Fibroblast of skin of back (primary cell): ENCODE measurements around the gene ANKDD1B.
"Not testable (repeated sequence)": the region's sequence is repeated elsewhere in the genome, so short reads cannot be mapped to it uniquely, and the experiment has no call there.

Source experiments
- DNase-seq: peaks from one replicate; pipeline ENCODE4 v3.0.0-alpha.2; 2013

ANKDD1B gene

GRCh38 chr5:75662061-75662460, 50.8 kb downstream of the ANKDD1B start:
- DNase-seq, result no peak

GRCh38 chr5:75663579-75664284, 52.5 kb downstream of the ANKDD1B start:
- no peak for DNase-seq

GRCh38 chr5:75664979-75665378, 53.7 kb downstream of the ANKDD1B start:
- DNase-seq, result no peak

- no peak for DNase-seq
Observed at GRCh38 chr5:75666801-75667200, 55.5 kb downstream of the ANKDD1B start.

GRCh38 chr5:75667586-75667985, 56.3 kb downstream of the ANKDD1B start:
- DNase-seq, result no peak

GRCh38 chr5:75668445-75668844, 57.2 kb downstream of the ANKDD1B start:
- no peak for DNase-seq

GRCh38 chr5:75668977-75669689, 57.9 kb downstream of the ANKDD1B start:
- DNase-seq, result no peak

GRCh38 chr5:75670577-75670976, 59.3 kb downstream of the ANKDD1B start:
- no peak for DNase-seq

GRCh38 chr5:75671506-75671905, 60.3 kb downstream of the ANKDD1B start:
- DNase-seq, result no peak

GRCh38 chr5:75672616-75673015, 61.4 kb downstream of the ANKDD1B start:
- DNase-seq, result no peak

- no peak for DNase-seq
Observed at GRCh38 chr5:75675783-75676182, 64.5 kb downstream of the ANKDD1B start.

GRCh38 chr5:75677607-75678006, 66.4 kb downstream of the ANKDD1B start:
- DNase-seq, result no peak

GRCh38 chr5:75678155-75678554, 66.9 kb downstream of the ANKDD1B start:
- DNase-seq, result no peak

GRCh38 chr5:75681125-75681830, 70.0 kb downstream of the ANKDD1B start:
- DNase-seq, result peak; percentile 52

- DNase-seq, result no peak
Observed at GRCh38 chr5:75685141-75685540, 73.9 kb downstream of the ANKDD1B start.

GRCh38 chr5:75686480-75686879, 75.2 kb downstream of the ANKDD1B start:
- no peak for DNase-seq

GRCh38 chr5:75690669-75691068, 79.4 kb downstream of the ANKDD1B start:
- no peak for DNase-seq

- DNase-seq, result no peak
Observed at GRCh38 chr5:75694781-75695180, 83.5 kb downstream of the ANKDD1B start.

GRCh38 chr5:75695472-75696351, 84.5 kb downstream of the ANKDD1B start:
- DNase-seq, result not testable (repeated sequence)

- DNase-seq, result no peak
Observed at GRCh38 chr5:75701856-75702255, 90.6 kb downstream of the ANKDD1B start.

- no peak for DNase-seq
Observed at GRCh38 chr5:75706016-75706415, 94.8 kb downstream of the ANKDD1B start.

GRCh38 chr5:75706775-75707174, 95.5 kb downstream of the ANKDD1B start:
- no peak for DNase-seq
